Keratinocyte (primary cell): ENCODE data around the gene LMO2. TPM values are rescaled to one million over a fixed set of nuclear protein-coding genes. Genes with fewer than 3 reads are reported as not detected.

Experiments used
- DNase-seq: peaks from one replicate; pipeline ENCODE4 v3.0.0-alpha.2; 2011; ENCODE audit warnings: low read depth, missing footprints, low spot score
- FAIRE-seq: peaks from 2 replicates; lab custom pipeline; 2011; peaks lifted over from hg19 to GRCh38; lab: Jason Lieb, UNC
- H2AFZ ChIP-seq: 2 replicates; pipeline ENCODE4 v1.6.0; 2012; ENCODE audit warnings: low read length, control low read depth, inconsistent platforms; ENCODE audit not compliant: control insufficient read depth
- H3K27ac ChIP-seq: 2 replicates; pipeline ENCODE4 v1.5.1; 2011; ENCODE audit warnings: low read length; ENCODE audit not compliant: control insufficient read depth, insufficient read depth
- H3K27me3 ChIP-seq: 3 replicates; pipeline ENCODE4 v1.6.0; 2011; ENCODE audit warnings: low read length; ENCODE audit not compliant: control insufficient read depth, insufficient read depth; ENCODE audit errors: extremely low read depth
- H3K36me3 ChIP-seq, 2 experiments: 2 replicates in 1 of 2; 3 replicates in 1 of 2; pipeline ENCODE4 v1.5.1; 2011; ENCODE audit warnings: low read length in 2 of 2, mild to moderate bottlenecking in 1 of 2; ENCODE audit not compliant: control insufficient read depth in 2 of 2, insufficient read depth in 2 of 2; ENCODE audit errors: extremely low read depth in 1 of 2
- H3K4me1 ChIP-seq: 3 replicates; pipeline ENCODE4 v1.5.1; 2011; ENCODE audit warnings: low read length; ENCODE audit not compliant: control insufficient read depth, insufficient read depth; ENCODE audit errors: extremely low read depth
- H3K4me2 ChIP-seq: 3 replicates; pipeline ENCODE4 v1.6.0; 2011; ENCODE audit warnings: low read depth, low read length; ENCODE audit not compliant: control insufficient read depth, insufficient read depth; ENCODE audit errors: extremely low read depth
- H3K4me3 ChIP-seq, 3 experiments: fragments of 200-600 bp in 1 of 3; sonication (generic) in 1 of 3; 2 replicates in 2 of 3; 3 replicates in 1 of 3; pipeline ENCODE4 v1.5.1; 2011 to 2016; ENCODE audit warnings: low read length in 3 of 3, mild to moderate bottlenecking in 3 of 3, control low read depth in 2 of 3, inconsistent platforms in 1 of 3, low read depth in 1 of 3, mixed read lengths in 1 of 3, mixed run types in 1 of 3, moderate library complexity in 1 of 3; ENCODE audit not compliant: control insufficient read depth in 2 of 3, insufficient read depth in 2 of 3; ENCODE audit errors: extremely low read depth in 1 of 3
- H3K79me2 ChIP-seq: 2 replicates; pipeline ENCODE4 v1.6.0; 2012; ENCODE audit warnings: low read length; ENCODE audit not compliant: control insufficient read depth, insufficient read depth
- H3K9ac ChIP-seq: 3 replicates; pipeline ENCODE4 v1.6.0; 2011; ENCODE audit warnings: low read length; ENCODE audit not compliant: control insufficient read depth, insufficient read depth; ENCODE audit errors: extremely low read depth
- H3K9me1 ChIP-seq: 3 replicates; pipeline ENCODE4 v1.6.0; 2011; ENCODE audit warnings: low read length; ENCODE audit not compliant: control insufficient read depth, insufficient read depth; ENCODE audit errors: extremely low read depth
- H3K9me3 ChIP-seq: 2 replicates; pipeline ENCODE4 v1.5.1; 2012; ENCODE audit warnings: low read depth, low read length; ENCODE audit not compliant: control insufficient read depth
- H4K20me1 ChIP-seq: 3 replicates; pipeline ENCODE4 v1.6.0; 2011; ENCODE audit warnings: low read length; ENCODE audit not compliant: control insufficient read depth, insufficient read depth; ENCODE audit errors: extremely low read depth
- EZH2 ChIP-seq: IDR thresholded peaks from one replicate; pipeline ENCODE4 v1.6.1; 2012; ENCODE audit warnings: inconsistent platforms, mild to moderate bottlenecking, low read length, moderate library complexity
- dilution Hi-C: fragments of 300-500 bp; cut with MboI; formaldehyde crosslinking; loops from one replicate; pipeline ENCODE4 v1.7.0; 2020; ENCODE audit warnings: low sequenced_read_pairs; ENCODE audit not compliant: extremely low pct_ligation_motif_present
- polyA plus RNA-seq, 5 experiments: library from polyadenylated mRNA; depleted of rRNA in 3 of 5; stranded (reverse) in 3 of 5; stranded (forward) in 1 of 5; unstranded in 1 of 5; fragments of >200 nt; gene quantifications; 1 replicate in 1 of 5; 2 replicates in 3 of 5; 3 replicates in 1 of 5; pipeline versions ENCODE4 v1.2.1 to v1.2.3, GENCODE V29; 2011 to 2012; ENCODE audit warnings: missing spikeins in 2 of 5, low read depth in 1 of 5, low replicate concordance in 1 of 5
- TF ChIP-seq, protein P1 (sequence below), 3 experiments: IDR thresholded peaks in 1 of 3; conservative IDR thresholded peaks in 1 of 3; optimal IDR thresholded peaks in 1 of 3; 2 replicates in 2 of 3; 3 replicates in 1 of 3; pipeline versions ENCODE3 to v1.5.1; 2011; ENCODE audit warnings: low read length in 3 of 3, mild to moderate bottlenecking in 3 of 3, moderate library complexity in 2 of 3, control low read depth in 1 of 3, inconsistent platforms in 1 of 3; ENCODE audit not compliant: insufficient read depth in 2 of 3; ENCODE audit errors: extremely low read depth in 1 of 3

Gene LMO2
- polyA plus RNA-seq, 1 donor (not counting 4 experiments of a cell fraction or from before 2014, with no cell fraction given): 1.1 TPM

DNA sequence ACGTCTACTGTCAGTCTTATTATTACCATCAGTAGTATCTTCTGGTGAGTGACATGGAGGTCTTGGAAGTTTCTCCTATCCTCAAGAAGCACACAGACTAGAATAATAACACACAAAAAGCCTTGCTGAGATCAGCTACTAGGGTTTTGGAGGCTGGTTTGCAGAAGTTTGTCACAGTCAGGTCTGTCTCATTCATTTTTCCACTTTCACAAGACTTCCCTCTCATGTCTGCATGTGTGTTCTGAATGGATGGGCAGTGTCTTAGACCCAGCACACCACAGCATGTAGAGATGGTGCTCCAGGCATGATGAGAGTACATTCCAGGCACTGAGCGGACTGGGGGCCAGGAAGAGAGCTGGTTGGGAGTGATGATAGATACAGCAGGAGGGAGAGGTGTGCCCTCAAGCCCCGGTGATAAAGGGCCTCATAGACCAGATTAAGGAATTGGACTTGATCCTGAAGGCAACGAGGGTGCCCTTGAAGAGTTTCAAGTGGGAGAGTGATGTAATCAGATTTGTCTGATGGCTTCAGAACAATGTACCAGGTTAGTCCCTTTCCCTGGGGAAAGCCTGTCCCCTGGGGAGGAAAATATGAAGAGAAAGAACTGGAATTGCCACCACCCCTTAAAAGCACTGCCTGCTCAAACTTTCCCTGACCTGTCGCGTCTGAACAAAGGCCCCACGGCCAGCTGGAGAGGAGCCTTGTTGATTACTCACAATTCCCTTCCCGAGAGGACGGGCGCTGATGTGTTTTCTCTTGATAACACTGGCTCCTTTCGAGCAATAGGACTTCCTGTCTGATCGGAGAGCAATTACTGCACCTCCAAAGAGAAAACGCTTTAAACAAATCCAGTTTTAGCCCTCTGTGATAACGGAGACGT is 45.1 kb upstream of the LMO2 start:
- peaks cover 13% of the 10 kb centered on the region for H3K4me1 ChIP-seq
- no peaks in the 10 kb centered on the region for H3K79me2 ChIP-seq
- dilution Hi-C loops: no loop called here
- no peaks in the 10 kb centered on the region for H3K9me1 ChIP-seq
- peak overlapping the region; percentile 64 for H3K4me2 ChIP-seq
- no peak overlapping the region for H3K4me3 ChIP-seq
- FAIRE-seq: peak; percentile 65
- no peak for TF ChIP-seq EZH2
- TF ChIP-seq, protein P1, sequence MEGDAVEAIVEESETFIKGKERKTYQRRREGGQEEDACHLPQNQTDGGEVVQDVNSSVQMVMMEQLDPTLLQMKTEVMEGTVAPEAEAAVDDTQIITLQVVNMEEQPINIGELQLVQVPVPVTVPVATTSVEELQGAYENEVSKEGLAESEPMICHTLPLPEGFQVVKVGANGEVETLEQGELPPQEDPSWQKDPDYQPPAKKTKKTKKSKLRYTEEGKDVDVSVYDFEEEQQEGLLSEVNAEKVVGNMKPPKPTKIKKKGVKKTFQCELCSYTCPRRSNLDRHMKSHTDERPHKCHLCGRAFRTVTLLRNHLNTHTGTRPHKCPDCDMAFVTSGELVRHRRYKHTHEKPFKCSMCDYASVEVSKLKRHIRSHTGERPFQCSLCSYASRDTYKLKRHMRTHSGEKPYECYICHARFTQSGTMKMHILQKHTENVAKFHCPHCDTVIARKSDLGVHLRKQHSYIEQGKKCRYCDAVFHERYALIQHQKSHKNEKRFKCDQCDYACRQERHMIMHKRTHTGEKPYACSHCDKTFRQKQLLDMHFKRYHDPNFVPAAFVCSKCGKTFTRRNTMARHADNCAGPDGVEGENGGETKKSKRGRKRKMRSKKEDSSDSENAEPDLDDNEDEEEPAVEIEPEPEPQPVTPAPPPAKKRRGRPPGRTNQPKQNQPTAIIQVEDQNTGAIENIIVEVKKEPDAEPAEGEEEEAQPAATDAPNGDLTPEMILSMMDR (optimal IDR thresholded peaks at IDR 0.05 in 1 of 3, IDR thresholded peaks at IDR 0.05 in 1 of 3, conservative IDR thresholded peaks at IDR 0.05 in 1 of 3; ENCODE audit: extremely low read depth in 1 of 3, insufficient read depth in 2 of 3, low read length in 3 of 3): no peak
- no peak for DNase-seq
- no peaks in the 10 kb centered on the region for H3K27me3 ChIP-seq
- no peak overlapping the region for H3K27ac ChIP-seq
- peak overlapping the region; percentile 87 for H2AFZ ChIP-seq
- H3K9me3 ChIP-seq: no peaks in the 10 kb centered on the region
- H3K36me3 ChIP-seq: no peaks in the 10 kb centered on the region
- no peak overlapping the region for H3K9ac ChIP-seq
- H4K20me1 ChIP-seq: no peaks in the 10 kb centered on the region

DNA sequence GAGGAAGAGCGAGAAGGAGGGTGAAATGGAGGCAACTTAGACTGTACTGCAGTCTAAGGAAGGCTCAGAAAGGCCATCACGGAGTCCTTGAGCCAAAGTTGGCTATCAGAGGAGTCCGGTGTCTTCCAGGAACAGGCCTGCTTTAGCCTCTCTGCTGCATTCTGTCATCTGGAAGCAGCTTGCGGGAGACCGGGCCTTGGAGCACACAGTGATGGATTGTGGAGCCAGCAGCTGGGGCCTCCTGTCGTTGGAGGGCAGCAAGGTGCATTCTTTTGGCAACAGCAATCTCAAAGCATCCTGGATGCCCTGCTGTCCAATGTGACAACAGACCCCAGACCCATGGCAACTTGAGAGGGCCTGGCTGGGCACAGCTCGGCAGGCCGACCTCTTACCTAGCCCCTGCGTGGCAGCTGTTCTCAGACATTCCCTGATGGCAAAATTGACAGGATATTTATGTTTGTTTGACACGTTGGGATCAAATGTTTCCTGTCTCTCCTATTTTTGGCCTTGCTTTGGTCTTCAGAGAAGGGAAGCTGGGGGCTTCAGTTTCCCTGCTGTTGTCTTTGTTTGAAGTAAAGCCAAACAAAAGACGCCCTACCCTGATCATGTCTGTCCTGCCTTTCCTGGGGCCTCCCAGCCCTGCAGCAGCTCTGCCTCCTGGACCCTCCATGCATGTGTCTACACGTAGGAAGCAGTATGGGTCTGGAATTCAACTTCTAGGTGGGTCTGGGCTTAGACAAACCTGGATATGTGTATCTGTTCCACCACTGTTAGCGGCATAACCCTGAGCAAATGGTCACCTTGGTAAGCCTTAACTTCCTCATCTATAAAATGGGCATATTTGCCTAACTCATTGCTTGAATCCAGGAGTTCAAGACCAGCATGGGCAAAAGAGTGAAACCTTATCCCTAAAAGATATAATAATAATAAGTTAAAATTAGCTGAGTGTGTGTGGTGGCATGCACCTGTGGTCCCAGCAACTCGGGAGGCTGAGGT is 43.9 kb upstream of the LMO2 start:
- Histone ChIP-seq H3K9me3 (no peaks in the 10 kb centered on the region), H3K4me3 (no peak overlapping the region), H3K4me2 (no peak overlapping the region), H3K27ac (no peak overlapping the region), H2AFZ (no peak overlapping the region), H3K36me3 (no peaks in the 10 kb centered on the region), H3K9ac (no peak overlapping the region), H4K20me1 (no peaks in the 10 kb centered on the region), H3K4me1 (peaks cover 11% of the 10 kb centered on the region), H3K9me1 (no peaks in the 10 kb centered on the region), H3K79me2 (no peaks in the 10 kb centered on the region), H3K27me3 (no peaks in the 10 kb centered on the region)
- no peak for DNase-seq
- no peak for FAIRE-seq
- TF ChIP-seq, protein P1 (optimal IDR thresholded peaks at IDR 0.05 in 1 of 3, IDR thresholded peaks at IDR 0.05 in 1 of 3, conservative IDR thresholded peaks at IDR 0.05 in 1 of 3; ENCODE audit: extremely low read depth in 1 of 3, insufficient read depth in 2 of 3, low read length in 3 of 3): no peak
- no peak for TF ChIP-seq EZH2
- dilution Hi-C loops: no loop called here
